A549 (cell line): Measurements from ENCODE around the gene SLC1A2. TPM values are rescaled to one million over a fixed set of nuclear protein-coding genes. Genes with fewer than 3 reads are reported as not detected.

Experiments used
- ATAC-seq, 2 experiments: fragments of 200-7000 bp in 1 of 2; fragments of >200 bp in 1 of 2; cut with Nextera tagmentation in 1 of 2; cut with Tn5 transposase in 1 of 2; 3 replicates each; pipeline versions ENCODE4 v1.8.0 to v1.9.1; 2018 to 2020; ENCODE audit warnings: mild to moderate bottlenecking in 1 of 2, moderate library complexity in 1 of 2
- CTCF ChIA-PET: fragments of 300-600 bp; sonication (Branson Sonifier 250); formaldehyde crosslinking; extraction: SDS; loops from one replicate; lab custom pipeline; 2021; ENCODE audit warnings: antibody characterized with exemption, inconsistent platforms; lab: Yijun Ruan, JAX
- POLR2A ChIA-PET: fragments of 350-600 bp; formaldehyde crosslinking; extraction: SDS; loops from one replicate; lab custom pipeline; 2021; ENCODE audit warnings: antibody characterized with exemption, inconsistent platforms; lab: Yijun Ruan, JAX
- DNase-seq, 2 experiments: peaks; one replicate each; pipeline versions ENCODE4 v3.0.0 to v3.0.0-alpha.2; 2011 to 2016; ENCODE audit warnings: low read depth in 1 of 2, low spot score in 1 of 2
- FAIRE-seq: peaks from 2 replicates; lab custom pipeline; 2011; peaks lifted over from hg19 to GRCh38; lab: Jason Lieb, UNC
- H3K27ac ChIP-seq, 2 experiments: fragments of >200 bp; sonication (Bioruptor Twin); formaldehyde crosslinking; 3 replicates each; pipeline ENCODE4 v1.5.1; 2016 to 2017
- H3K4me1 ChIP-seq: fragments of >200 bp; sonication (Bioruptor Twin); formaldehyde crosslinking; 3 replicates; pipeline ENCODE4 v1.6.1; 2016
- H3K4me2 ChIP-seq: fragments of >200 bp; sonication (Bioruptor Twin); formaldehyde crosslinking; 3 replicates; pipeline ENCODE4 v1.6.1; 2016
- H3K4me3 ChIP-seq: fragments of >200 bp; sonication (Bioruptor Twin); formaldehyde crosslinking; 3 replicates; pipeline ENCODE4 v1.5.1; 2016
- H3K9me3 ChIP-seq: fragments of >200 bp; sonication (Bioruptor Twin); formaldehyde crosslinking; 3 replicates; pipeline ENCODE4 v1.6.1; 2016
- BHLHE40 ChIP-seq: IDR thresholded peaks from 2 replicates; pipeline ENCODE4 v1.6.1; 2012; ENCODE audit warnings: low read depth, low read length, inconsistent platforms
- CBX2 ChIP-seq: fragments of 200-600 bp; sonication (generic); IDR thresholded peaks from 2 replicates; pipeline ENCODE4 v1.6.1; 2016; ENCODE audit warnings: low read depth, mild to moderate bottlenecking, borderline replicate concordance
- CBX8 ChIP-seq: fragments of 200-600 bp; sonication (generic); IDR thresholded peaks from 2 replicates; pipeline ENCODE4 v1.6.1; 2016
- CHD2 ChIP-seq: fragments of 150-350 bp; IDR thresholded peaks from 2 replicates; pipeline ENCODE4 v1.6.1; 2014; ENCODE audit warnings: low read length; ENCODE audit not compliant: partially characterized antibody
- CHD4 ChIP-seq: fragments of 200-600 bp; sonication (generic); IDR thresholded peaks from 2 replicates; pipeline ENCODE4 v1.6.1; 2016; ENCODE audit warnings: antibody characterized with exemption, mild to moderate bottlenecking, borderline replicate concordance
- EHF ChIP-seq: fragments of 250-450 bp; sonication (Bioruptor Pico); IDR thresholded peaks from 2 replicates; pipeline ENCODE4 v1.5.0; 2020; ENCODE audit warnings: mild to moderate bottlenecking
- EHMT2 ChIP-seq: fragments of 200-600 bp; sonication (generic); IDR thresholded peaks from 2 replicates; pipeline ENCODE4 v1.6.1; 2016; ENCODE audit warnings: antibody characterized with exemption, low read depth, mild to moderate bottlenecking, moderate library complexity
- EP300 ChIP-seq, 2 experiments: fragments of >200 bp; sonication (Bioruptor Twin); formaldehyde crosslinking; IDR thresholded peaks; 2 replicates in 1 of 2; 3 replicates in 1 of 2; pipeline ENCODE4 v1.6.1; 2016 to 2017
- FOSB ChIP-seq: fragments of 250-450 bp; sonication (Bioruptor Pico); IDR thresholded peaks from 2 replicates; pipeline ENCODE4 v1.5.0; 2020; ENCODE audit warnings: mild to moderate bottlenecking, moderate library complexity
- FOXS1 ChIP-seq: fragments of 250-450 bp; sonication (Bioruptor Pico); IDR thresholded peaks from 2 replicates; pipeline ENCODE4 v1.5.0; 2020; ENCODE audit warnings: mild to moderate bottlenecking, moderate library complexity
- GATA3 ChIP-seq: IDR thresholded peaks from 2 replicates; pipeline ENCODE4 v1.6.1; 2012; ENCODE audit warnings: borderline replicate concordance
- JUNB ChIP-seq: fragments of >200 bp; sonication (Bioruptor Twin); formaldehyde crosslinking; IDR thresholded peaks from 2 replicates; pipeline ENCODE4 v1.6.1; 2016
- KDM5A ChIP-seq: fragments of 200-600 bp; sonication (generic); IDR thresholded peaks from 2 replicates; pipeline ENCODE4 v1.6.1; 2016; ENCODE audit warnings: antibody characterized with exemption, mild to moderate bottlenecking
- MAFK ChIP-seq: fragments of 450-650 bp; IDR thresholded peaks from 2 replicates; pipeline ENCODE4 v1.6.1; 2014; ENCODE audit not compliant: partially characterized antibody
- RARB ChIP-seq: fragments of 250-450 bp; sonication (Bioruptor Pico); IDR thresholded peaks from 2 replicates; pipeline ENCODE4 v1.8.0; 2021; ENCODE audit warnings: mild to moderate bottlenecking, moderate library complexity
- SMC3 ChIP-seq: fragments of >200 bp; sonication (Bioruptor Twin); formaldehyde crosslinking; IDR thresholded peaks from 3 replicates; pipeline ENCODE4 v1.6.1; 2018; ENCODE audit warnings: inconsistent platforms
- SREBF2 ChIP-seq: fragments of 450-650 bp; IDR thresholded peaks from 2 replicates; pipeline ENCODE4 v1.6.1; 2014; ENCODE audit warnings: mild to moderate bottlenecking, moderate library complexity
- TFCP2L1 ChIP-seq: fragments of 250-450 bp; sonication (Bioruptor Pico); IDR thresholded peaks from 2 replicates; pipeline ENCODE4 v1.5.0; 2021; ENCODE audit warnings: mild to moderate bottlenecking
- WGBS: methylation state at CpG from one replicate; pipeline ENCODE4 v1.1.6; 2017; ENCODE audit errors: missing lambda C conversion rate; 5-methylcytosine and 5-hydroxymethylcytosine counted together
- polyA plus RNA-seq, 4 experiments: library from polyadenylated mRNA; depleted of rRNA in 3 of 4; stranded (reverse); fragments of >200 nt; fragmentation: RNase III in 1 of 4; extraction: RNeasy Plus Mini Kit Qiagen cat#74134 plus additional on column Dnase treatment in 1 of 4; gene quantifications; 2 replicates in 3 of 4; 3 replicates in 1 of 4; pipeline ENCODE4 v1.2.3, GENCODE V29; 2011 to 2017
- TF ChIP-seq, protein P1 (sequence below): IDR thresholded peaks from 2 replicates; pipeline ENCODE4 v1.6.1; 2012
- TF ChIP-seq, protein P2 (sequence below): fragments of 250-450 bp; sonication (Bioruptor Pico); IDR thresholded peaks from 2 replicates; pipeline ENCODE4 v1.5.0; 2020; ENCODE audit warnings: low read depth, mild to moderate bottlenecking, moderate library complexity
- TF ChIP-seq, protein P3 (sequence below): fragments of >200 bp; sonication (Bioruptor Twin); formaldehyde crosslinking; IDR thresholded peaks from 2 replicates; pipeline ENCODE4 v1.6.1; 2016
- TF ChIP-seq, protein P4 (sequence below): IDR thresholded peaks from 2 replicates; pipeline ENCODE4 v1.6.1; 2012; ENCODE audit warnings: low read depth, borderline replicate concordance
- TF ChIP-seq, protein P5 (sequence below): fragments of 150-350 bp; IDR thresholded peaks from 2 replicates; pipeline ENCODE4 v1.6.1; 2014; ENCODE audit warnings: low read depth, mild to moderate bottlenecking, low read length

SLC1A2 gene
- polyA plus RNA-seq, 2 of the 4 experiments (the other 2 are of a cell fraction): 0.01 to 0.14 TPM

DNA sequence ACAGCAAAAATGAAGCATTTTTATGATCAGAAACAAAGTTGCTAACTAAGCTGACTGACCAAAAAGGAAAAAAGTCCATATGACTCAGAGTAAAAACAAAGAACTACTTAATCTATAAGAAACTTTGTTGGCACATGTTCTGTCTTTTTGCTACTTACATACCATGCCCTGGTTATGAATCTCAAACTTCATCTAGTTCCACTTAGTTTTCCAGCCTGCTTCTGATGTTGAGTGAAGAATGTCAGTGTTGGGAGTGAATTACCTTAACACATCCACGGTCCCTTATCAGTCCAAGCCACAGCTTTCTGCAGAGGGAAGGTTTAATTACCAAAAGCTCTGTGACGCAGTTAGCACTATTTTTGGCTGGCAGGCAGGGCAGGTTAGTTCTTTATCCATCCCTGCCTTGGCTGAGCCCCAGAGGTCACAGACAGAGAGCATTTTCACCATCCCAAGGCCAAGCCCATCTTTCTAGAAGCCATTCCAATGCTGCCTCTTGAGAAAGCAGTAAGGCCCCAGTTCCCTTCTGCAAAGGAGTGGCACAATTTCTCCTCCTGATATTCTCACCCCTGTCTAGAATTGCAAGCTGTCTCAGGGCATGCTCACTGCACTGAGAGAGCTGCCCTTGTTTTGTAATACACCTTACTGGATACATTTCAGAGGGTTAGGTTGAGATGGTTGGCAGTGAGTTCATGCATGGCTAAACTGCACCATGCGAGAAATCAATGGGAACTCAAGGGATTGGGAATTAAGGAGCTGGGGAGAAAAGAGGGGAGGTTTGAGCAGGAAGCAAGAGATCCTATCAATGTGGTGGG lies 67.1 kb downstream of the SLC1A2 start:
- FAIRE-seq (no peak), DNase-seq (no peak), ATAC-seq (0 out of 6 replicates have a peak, but pooled peaks of 1 of the 2 experiments have one; percentile 13)
- Histone ChIP-seq H3K4me2 (peak overlapping the region; percentile 18; the same call in 1 of the 3 replicates), H3K4me3 (no peak overlapping the region), H3K27ac (peak overlapping the region in 1 of 2 experiments; percentile 17; a peak in 3 of 6 replicates), H3K4me1 (peaks cover 10% of the 10 kb centered on the region; the same call in 1 of the 3 replicates), H3K9me3 (no peaks in the 10 kb centered on the region)
- 85% methylated on average over 3 of the region's 3 CpGs for WGBS
- ChIA-PET CTCF (interaction anchor here (1.2 to 2.8 kb wide), 4 partner anchors 10 to 40 kb away, joined by 3 to 10 read pairs (median 4); no protein-coding TSS in a partner anchor), POLR2A (no interaction called here)
- no peak for TF ChIP-seq BHLHE40
- no peak for TF ChIP-seq EP300 (IDR thresholded peaks at IDR 0.05)
- no peak for TF ChIP-seq RARB
- no peak for TF ChIP-seq CBX8
- TF ChIP-seq GATA3: no peak
- TF ChIP-seq, protein P1, sequence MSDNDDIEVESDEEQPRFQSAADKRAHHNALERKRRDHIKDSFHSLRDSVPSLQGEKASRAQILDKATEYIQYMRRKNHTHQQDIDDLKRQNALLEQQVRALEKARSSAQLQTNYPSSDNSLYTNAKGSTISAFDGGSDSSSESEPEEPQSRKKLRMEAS: no peak
- TF ChIP-seq EHF (CRISPR knock-in tag): no peak
- TF ChIP-seq EHMT2: no peak
- no peak for TF ChIP-seq SREBF2
- TF ChIP-seq MAFK: no peak
- TF ChIP-seq FOXS1 (CRISPR knock-in tag): no peak
- no peak for TF ChIP-seq KDM5A
- no peak for TF ChIP-seq FOSB (CRISPR knock-in tag)
- no peak for TF ChIP-seq SMC3
- TF ChIP-seq TFCP2L1 (CRISPR knock-in tag): no peak
- TF ChIP-seq, protein P2, sequence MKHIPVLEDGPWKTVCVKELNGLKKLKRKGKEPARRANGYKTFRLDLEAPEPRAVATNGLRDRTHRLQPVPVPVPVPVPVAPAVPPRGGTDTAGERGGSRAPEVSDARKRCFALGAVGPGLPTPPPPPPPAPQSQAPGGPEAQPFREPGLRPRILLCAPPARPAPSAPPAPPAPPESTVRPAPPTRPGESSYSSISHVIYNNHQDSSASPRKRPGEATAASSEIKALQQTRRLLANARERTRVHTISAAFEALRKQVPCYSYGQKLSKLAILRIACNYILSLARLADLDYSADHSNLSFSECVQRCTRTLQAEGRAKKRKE (CRISPR knock-in tag): no peak
- TF ChIP-seq, all 56 proteins: peak for 0

DNA sequence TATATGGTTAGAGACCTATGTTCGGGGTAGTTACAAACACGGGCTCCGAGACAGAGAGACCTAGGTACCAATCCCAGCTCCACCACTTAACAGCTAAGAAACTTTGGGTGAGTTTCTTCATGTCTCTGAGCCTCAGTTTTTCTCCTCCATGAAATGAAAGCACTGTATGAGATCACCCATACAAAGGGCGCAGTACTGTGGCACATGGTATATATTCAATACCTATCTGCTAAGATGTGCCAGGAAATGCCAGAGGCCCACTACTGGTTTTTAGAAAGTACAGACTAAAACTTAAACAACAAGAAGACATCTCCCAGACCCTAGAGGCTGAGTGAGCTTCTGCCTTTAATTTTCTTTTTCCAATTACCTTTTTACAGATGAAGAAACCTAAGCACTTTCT lies 69.5 kb downstream of the SLC1A2 start:
- TF ChIP-seq JUNB (no peak), CHD4 (no peak), KDM5A (no peak), CHD2 (no peak), CBX2 (no peak)
- TF ChIP-seq, protein P3, sequence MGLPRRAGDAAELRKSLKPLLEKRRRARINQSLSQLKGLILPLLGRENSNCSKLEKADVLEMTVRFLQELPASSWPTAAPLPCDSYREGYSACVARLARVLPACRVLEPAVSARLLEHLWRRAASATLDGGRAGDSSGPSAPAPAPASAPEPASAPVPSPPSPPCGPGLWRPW: no peak
- TF ChIP-seq, protein P4, sequence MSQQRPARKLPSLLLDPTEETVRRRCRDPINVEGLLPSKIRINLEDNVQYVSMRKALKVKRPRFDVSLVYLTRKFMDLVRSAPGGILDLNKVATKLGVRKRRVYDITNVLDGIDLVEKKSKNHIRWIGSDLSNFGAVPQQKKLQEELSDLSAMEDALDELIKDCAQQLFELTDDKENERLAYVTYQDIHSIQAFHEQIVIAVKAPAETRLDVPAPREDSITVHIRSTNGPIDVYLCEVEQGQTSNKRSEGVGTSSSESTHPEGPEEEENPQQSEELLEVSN: no peak
- TF ChIP-seq, protein P5, sequence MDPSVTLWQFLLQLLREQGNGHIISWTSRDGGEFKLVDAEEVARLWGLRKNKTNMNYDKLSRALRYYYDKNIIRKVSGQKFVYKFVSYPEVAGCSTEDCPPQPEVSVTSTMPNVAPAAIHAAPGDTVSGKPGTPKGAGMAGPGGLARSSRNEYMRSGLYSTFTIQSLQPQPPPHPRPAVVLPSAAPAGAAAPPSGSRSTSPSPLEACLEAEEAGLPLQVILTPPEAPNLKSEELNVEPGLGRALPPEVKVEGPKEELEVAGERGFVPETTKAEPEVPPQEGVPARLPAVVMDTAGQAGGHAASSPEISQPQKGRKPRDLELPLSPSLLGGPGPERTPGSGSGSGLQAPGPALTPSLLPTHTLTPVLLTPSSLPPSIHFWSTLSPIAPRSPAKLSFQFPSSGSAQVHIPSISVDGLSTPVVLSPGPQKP: no peak
- TF ChIP-seq, all 56 proteins: peak for 0
- Histone ChIP-seq H3K4me2 (no peak overlapping the region), H3K9me3 (no peaks in the 10 kb centered on the region), H3K4me3 (no peak overlapping the region), H3K27ac (no peak overlapping the region), H3K4me1 (peaks cover 10% of the 10 kb centered on the region; the same call in 1 of the 3 replicates)
- ChIA-PET POLR2A (no interaction called here), CTCF (interaction anchor here (0.8 to 1.5 kb wide), 4 partner anchors 10 to 42 kb away, joined by 3 to 4 read pairs (median 3); no protein-coding TSS in a partner anchor)
- no peak for FAIRE-seq
- no peak for ATAC-seq
- WGBS: 94% methylated on average over 4 of the region's 4 CpGs
- no peak for DNase-seq
